Epidermal melanocyte (primary cell): ENCODE data around the gene CHAC1.
A peak's percentile ranks its signal among the peaks of the same experiment; 100 is the strongest.

Experiments
- DNase-seq: peaks from one replicate; pipeline ENCODE4 v3.0.0; 2011; ENCODE audit warnings: low spot score; ENCODE audit not compliant: insufficient read length

The CHAC1 gene

DNA sequence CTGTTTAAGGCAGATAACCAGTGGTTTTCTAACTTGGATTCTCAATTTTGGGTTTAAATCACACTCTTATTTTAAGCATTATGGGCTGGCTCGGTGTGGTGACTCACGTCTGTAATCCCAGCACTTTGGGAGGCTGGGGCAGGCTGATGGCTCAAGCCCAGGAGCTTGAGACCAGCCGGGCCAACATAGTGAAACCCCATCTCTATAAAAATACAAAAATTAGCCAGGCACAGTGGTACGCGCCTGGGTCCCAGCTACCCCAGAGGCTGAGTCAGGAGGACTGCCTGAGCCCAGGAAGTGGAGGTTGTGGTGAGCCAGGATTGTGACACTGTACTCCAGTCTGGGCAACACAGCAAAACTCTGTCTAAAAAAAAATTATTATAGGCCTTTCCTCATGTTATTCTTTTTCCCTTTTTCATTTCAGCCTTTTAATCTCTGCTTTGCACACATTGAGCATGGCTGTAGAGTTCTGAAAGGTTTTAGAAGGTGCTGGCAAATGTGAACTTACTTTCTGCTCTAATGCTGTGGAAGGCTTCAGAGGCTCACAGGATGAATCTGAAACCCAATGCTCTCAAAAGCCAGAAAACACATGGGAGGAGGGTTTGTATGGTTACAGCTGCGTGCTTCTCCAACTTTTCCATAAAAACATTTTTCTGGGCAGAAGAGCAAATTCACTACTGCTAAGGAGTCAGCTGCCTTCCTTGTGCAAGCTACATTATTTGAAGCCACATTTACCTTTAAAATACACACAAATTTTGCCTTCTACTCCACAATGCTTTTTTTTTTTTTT is 32.5 kb downstream of the CHAC1 start:
- DNase-seq, result no peak

DNA sequence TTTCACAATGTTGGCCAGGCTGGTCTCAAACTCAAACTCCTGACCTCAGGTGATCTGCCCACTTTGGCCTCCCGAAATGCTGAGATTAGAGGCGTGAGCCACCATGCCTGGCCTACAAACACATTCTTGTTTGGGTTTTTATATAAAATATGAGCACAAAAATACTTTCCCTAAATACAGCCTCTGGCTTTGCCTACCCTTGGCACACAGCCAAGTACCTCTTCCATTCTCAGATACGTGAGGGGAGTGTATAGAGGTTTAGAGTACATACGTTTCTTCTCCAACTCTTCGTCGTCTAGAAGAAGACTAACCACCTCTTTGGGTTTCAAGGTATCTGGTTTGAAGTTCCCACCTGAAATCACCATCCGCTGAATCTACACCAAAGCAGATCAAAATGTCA is 33.5 kb downstream of the CHAC1 start:
- no peak for DNase-seq

GRCh38 chr15:40988156-40988555 is 34.9 kb downstream of the CHAC1 start:
- no peak for DNase-seq

GRCh38 chr15:40990080-40990479 is 36.8 kb downstream of the CHAC1 start:
- DNase-seq, result no peak

- no peak for DNase-seq
Measured at GRCh38 chr15:40990789-40991188, 37.5 kb downstream of the CHAC1 start.

GRCh38 chr15:40991355-40991754 is 38.1 kb downstream of the CHAC1 start:
- no peak for DNase-seq

DNA sequence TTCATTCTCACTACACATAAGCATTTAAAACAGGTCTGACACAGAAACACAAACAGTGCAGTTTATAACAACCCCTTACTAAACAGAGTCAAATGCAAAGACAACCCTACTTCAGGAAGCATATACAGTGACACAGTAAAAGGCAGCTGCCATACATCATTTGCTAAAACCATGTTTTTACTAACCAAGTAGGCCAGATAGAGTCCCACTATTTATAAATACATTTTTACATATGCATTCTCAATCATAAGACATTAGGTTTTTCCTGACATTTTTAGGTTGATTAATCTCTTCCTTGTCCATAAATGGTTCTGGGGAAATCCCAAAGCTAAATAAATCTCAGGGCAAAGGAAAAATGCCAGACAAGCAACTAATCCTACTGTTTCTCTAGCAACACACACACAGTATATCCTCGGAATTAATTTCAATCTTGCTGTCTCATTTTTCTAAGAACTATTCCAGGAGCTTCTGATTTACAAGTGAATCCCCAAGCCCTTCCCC is 39.0 kb downstream of the CHAC1 start:
- no peak for DNase-seq

- no peak for DNase-seq
Measured at GRCh38 chr15:40992825-40993224, 39.6 kb downstream of the CHAC1 start.

DNA sequence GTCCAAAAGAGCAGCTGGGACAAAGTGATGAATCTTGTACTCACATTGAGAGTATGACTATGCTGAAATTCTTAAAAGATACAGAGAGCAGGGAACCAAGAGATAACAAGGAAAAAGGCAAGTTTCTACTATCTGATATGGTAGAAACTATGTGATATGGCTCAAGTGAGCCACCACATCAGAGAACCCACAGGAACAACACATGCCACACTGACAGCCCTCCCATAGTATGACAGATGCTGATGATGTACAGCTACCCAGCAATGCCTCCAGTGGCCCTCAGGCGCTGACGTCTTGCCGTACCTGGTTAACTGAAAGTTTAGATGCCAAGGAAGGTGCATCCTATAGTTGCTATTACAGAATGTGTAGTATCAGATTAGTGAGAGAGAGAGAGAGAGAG is 42.4 kb downstream of the CHAC1 start:
- DNase-seq, result no peak

- DNase-seq, result peak; percentile 45
Measured at GRCh38 chr15:40999190-40999589, 45.9 kb downstream of the CHAC1 start.

DNA sequence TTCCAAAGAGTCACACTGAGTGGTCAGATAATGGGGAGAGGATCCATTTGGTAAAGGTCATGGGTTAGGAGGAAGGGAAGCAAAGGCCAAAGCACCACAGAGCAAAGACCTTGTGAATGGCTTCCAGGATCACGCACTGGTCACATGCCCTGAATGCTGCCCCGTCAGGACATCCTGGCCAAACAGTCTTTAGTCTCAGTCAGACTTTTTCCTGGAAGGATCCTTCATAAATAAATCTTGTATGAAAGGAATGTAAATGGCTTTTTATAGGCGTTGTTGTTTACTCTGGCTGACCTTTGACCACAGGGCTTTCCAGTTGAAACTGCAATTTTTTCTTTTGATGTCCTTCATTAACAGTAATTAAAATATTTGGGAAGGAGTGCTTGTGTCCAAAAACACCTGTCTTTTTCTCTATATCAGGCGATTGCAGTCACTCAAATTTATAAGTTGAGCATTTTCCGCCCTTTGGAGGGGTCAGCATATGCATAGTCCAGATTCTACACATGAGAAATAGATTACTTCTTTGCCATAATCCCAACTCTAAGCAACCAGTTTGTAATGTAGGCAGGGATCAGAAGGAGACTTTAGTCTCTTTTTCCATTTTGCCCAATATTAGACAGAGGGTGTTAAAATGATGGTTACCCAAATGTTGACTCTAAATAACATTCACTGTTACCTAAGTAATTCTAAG is 48.4 kb downstream of the CHAC1 start:
- no peak for DNase-seq

GRCh38 chr15:41004490-41004889 is 51.2 kb downstream of the CHAC1 start:
- DNase-seq, result no peak
